Measurements from ENCODE around the gene SORCS2. TPM values are rescaled to one million over a fixed set of nuclear protein-coding genes. Genes with fewer than 3 reads are reported as not detected.

SORCS2 gene
- total RNA-seq, 1 donor from 2014 or later = 7.2 TPM

GRCh38 chr4:7498446-7499200 lies 306.3 kb downstream of the SORCS2 start:
- Histone ChIP-seq H3K4me1 (no peaks in the 10 kb centered on the region), H3K36me3 (no peaks in the 10 kb centered on the region), H3K9me3 (no peaks in the 10 kb centered on the region), H3K4me3 (no peak overlapping the region), H3K27me3 (no peaks in the 10 kb centered on the region), H3K27ac (no peak overlapping the region)
- no peak for TF ChIP-seq CTCF (IDR thresholded peaks at IDR 0.05)
- no peak for ATAC-seq
- intact Hi-C loops (cut with DNase I) = no loop called here
- no peak for DNase-seq

GRCh38 chr4:7499661-7500060 lies 307.3 kb downstream of the SORCS2 start:
- H3K4me3 ChIP-seq = no peak overlapping the region
- no peak for ATAC-seq
- intact Hi-C loops (cut with DNase I) = no loop called here
- DNase-seq = no peak
- no peak for TF ChIP-seq CTCF (IDR thresholded peaks at IDR 0.05)
- no peaks in the 10 kb centered on the region for H3K27me3 ChIP-seq
- H3K4me1 ChIP-seq = no peaks in the 10 kb centered on the region
- no peaks in the 10 kb centered on the region for H3K9me3 ChIP-seq
- no peaks in the 10 kb centered on the region for H3K36me3 ChIP-seq
- no peak overlapping the region for H3K27ac ChIP-seq

GRCh38 chr4:7500404-7500803 lies 308.1 kb downstream of the SORCS2 start:
- TF ChIP-seq CTCF (IDR thresholded peaks at IDR 0.05) = no peak
- H3K27me3 ChIP-seq = no peaks in the 10 kb centered on the region
- no peaks in the 10 kb centered on the region for H3K4me1 ChIP-seq
- ATAC-seq = no peak
- DNase-seq = no peak
- H3K9me3 ChIP-seq = no peaks in the 10 kb centered on the region
- H3K36me3 ChIP-seq = no peaks in the 10 kb centered on the region
- intact Hi-C loops (cut with DNase I) = no loop called here
- H3K27ac ChIP-seq = no peak overlapping the region
- H3K4me3 ChIP-seq = no peak overlapping the region

GRCh38 chr4:7501314-7501713 lies 309.0 kb downstream of the SORCS2 start:
- no peak overlapping the region for H3K27ac ChIP-seq
- TF ChIP-seq CTCF (IDR thresholded peaks at IDR 0.05) = no peak
- H3K4me1 ChIP-seq = no peaks in the 10 kb centered on the region
- no peaks in the 10 kb centered on the region for H3K27me3 ChIP-seq
- no peaks in the 10 kb centered on the region for H3K36me3 ChIP-seq
- no peak overlapping the region for H3K4me3 ChIP-seq
- no peaks in the 10 kb centered on the region for H3K9me3 ChIP-seq
- intact Hi-C loops (cut with DNase I) = no loop called here
- DNase-seq = no peak
- ATAC-seq = no peak

GRCh38 chr4:7501873-7502272 lies 309.5 kb downstream of the SORCS2 start:
- Histone ChIP-seq H3K4me3 (no peak overlapping the region), H3K36me3 (no peaks in the 10 kb centered on the region), H3K27ac (no peak overlapping the region), H3K27me3 (no peaks in the 10 kb centered on the region), H3K9me3 (no peaks in the 10 kb centered on the region), H3K4me1 (no peaks in the 10 kb centered on the region)
- TF ChIP-seq CTCF (IDR thresholded peaks at IDR 0.05) = no peak
- DNase-seq (no peak), ATAC-seq (no peak)
- intact Hi-C loops (cut with DNase I) = no loop called here
